GM13977 (cell line): ENCODE results near the gene RACK1.

Experiments
- DNase-seq: peaks from one replicate; pipeline ENCODE4 v3.0.0; 2012; ENCODE audit warnings: low spot score
- in situ Hi-C: fragments of 300-500 bp; cut with MboI; formaldehyde crosslinking; loops from one replicate; pipeline ENCODE4 v1.12.0; 2022; ENCODE audit warnings: low sequenced_read_pairs, low pct_unique_long_range_greater_than_20kb, mixed read lengths, inconsistent platforms; ENCODE audit not compliant: unreplicated experiment
- TF ChIP-seq, protein P1 (sequence below): IDR thresholded peaks from 2 replicates; pipeline ENCODE4 v1.5.1; 2012; ENCODE audit warnings: mild to moderate bottlenecking, control low read depth; ENCODE audit not compliant: insufficient read depth; ENCODE audit errors: extremely low read depth, missing control alignments

Gene RACK1

DNA sequence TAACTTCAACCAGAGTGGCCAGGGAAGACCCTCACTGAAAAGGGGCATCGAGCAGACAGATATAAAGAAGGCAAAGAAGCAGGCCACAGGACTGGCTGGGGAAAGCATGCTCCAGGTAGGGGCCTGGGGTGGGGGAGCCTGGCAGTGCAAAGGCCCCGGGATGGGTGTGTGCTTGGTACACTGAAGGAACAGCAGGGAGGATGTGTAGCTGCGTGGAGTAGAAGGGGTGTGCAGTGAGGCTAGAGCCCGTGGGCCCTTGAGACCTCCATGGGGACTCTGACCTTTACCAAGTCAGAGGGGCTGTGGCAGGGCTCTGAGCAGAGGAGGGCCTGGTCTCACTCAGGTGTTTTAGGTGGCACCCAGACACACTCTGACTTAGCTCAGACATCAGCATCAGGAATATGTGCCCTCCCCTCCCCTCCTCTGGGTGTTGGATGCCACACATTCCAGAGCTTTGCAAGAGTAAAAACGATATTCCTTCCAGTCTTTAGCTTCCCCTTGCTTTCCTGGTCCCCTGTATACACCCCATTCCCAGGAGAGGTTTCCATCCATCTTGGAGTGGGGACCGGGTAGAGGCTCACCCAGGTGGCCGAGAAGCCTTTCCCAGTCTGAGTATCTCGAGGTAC, 46.3 kb downstream of the RACK1 start:
- no peak for DNase-seq
- TF ChIP-seq, protein P1, sequence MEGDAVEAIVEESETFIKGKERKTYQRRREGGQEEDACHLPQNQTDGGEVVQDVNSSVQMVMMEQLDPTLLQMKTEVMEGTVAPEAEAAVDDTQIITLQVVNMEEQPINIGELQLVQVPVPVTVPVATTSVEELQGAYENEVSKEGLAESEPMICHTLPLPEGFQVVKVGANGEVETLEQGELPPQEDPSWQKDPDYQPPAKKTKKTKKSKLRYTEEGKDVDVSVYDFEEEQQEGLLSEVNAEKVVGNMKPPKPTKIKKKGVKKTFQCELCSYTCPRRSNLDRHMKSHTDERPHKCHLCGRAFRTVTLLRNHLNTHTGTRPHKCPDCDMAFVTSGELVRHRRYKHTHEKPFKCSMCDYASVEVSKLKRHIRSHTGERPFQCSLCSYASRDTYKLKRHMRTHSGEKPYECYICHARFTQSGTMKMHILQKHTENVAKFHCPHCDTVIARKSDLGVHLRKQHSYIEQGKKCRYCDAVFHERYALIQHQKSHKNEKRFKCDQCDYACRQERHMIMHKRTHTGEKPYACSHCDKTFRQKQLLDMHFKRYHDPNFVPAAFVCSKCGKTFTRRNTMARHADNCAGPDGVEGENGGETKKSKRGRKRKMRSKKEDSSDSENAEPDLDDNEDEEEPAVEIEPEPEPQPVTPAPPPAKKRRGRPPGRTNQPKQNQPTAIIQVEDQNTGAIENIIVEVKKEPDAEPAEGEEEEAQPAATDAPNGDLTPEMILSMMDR: no peak
- in situ Hi-C loops: no loop called here

DNA sequence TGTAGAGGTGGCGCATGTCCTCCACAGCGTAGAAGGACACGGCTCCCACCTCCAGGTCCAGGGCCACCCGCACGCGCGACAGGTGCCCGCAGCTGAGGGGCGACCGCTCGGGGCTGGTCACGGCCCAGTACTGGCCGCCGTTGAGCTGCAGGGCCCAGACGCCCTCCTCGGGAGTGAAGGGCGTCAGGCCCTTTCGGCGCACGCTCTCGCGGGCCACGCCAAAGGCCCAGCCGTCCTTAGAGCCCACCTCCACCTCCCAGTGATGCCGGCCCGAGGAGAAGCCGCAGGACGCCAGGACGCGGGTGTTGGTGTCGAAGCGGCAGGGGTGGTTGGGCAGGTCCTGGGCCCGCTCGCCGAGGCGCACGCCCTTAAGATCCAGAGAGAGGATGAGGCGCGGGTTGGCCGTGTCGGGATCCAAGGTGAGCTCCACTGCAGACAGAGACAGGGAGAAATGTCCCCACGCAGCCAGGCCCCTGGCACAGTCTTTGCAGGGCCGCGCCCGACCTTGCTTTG, 48.4 kb downstream of the RACK1 start:
- DNase-seq: no peak
- in situ Hi-C loops: no loop called here
- TF ChIP-seq, protein P1: no peak

DNA sequence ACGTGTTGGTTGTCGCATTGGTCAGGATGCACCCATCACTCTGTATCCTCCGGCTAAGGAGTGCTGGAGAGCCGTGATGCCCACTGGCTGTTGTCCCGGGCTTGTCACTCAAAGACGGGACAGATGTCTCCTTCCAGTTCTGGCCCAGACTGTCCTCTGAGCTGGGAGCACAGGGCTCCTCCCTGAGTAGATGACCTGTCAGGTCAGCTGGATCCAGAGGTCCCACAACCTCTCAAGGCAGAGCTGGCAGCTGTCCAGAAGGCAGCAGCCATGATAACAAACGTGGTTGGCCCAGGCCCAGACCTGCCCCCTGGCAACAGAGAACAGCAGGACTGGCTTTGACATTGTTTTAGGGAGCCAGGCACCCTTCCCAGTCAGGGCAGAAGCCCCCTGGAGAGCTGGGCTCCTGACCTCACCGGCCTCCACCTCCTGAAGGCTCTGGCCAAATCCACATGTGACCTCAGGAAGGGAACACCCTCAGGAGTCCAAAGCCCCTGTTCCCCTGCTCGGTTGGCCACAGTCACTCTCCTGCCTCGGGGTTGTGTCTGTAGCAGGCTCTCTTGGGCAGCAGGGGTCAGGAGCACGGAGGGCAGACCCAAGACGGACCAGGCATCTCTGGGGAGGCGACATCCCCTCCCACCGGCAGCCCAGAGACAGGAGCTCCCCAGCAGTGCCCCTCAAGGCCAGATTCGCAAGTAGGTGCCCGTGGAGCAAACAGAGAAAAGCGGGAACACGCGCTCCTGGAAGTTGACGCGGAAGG, 49.0 kb downstream of the RACK1 start:
- in situ Hi-C loops: no loop called here
- no peak for DNase-seq
- TF ChIP-seq, protein P1: no peak

DNA sequence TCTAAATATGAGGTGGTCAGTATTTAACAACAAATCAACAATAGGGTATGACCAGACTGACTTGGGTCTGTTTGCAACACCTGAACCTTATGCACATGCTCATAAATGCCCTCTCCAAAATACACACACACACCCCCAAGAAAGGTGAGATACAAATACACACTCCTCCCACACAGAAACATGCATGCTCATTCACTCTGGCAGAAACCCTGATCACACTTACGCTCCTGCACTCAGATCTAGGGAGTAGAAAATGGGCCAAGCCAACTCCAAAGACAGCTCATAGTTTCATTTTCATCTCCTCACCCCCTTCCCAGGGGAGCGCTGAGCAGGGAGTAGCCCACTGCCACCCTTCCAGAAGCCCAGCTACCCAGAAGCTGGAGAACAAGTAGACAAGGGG, 50.0 kb downstream of the RACK1 start:
- in situ Hi-C loops: no loop called here
- no peak for DNase-seq
- TF ChIP-seq, protein P1: no peak

DNA sequence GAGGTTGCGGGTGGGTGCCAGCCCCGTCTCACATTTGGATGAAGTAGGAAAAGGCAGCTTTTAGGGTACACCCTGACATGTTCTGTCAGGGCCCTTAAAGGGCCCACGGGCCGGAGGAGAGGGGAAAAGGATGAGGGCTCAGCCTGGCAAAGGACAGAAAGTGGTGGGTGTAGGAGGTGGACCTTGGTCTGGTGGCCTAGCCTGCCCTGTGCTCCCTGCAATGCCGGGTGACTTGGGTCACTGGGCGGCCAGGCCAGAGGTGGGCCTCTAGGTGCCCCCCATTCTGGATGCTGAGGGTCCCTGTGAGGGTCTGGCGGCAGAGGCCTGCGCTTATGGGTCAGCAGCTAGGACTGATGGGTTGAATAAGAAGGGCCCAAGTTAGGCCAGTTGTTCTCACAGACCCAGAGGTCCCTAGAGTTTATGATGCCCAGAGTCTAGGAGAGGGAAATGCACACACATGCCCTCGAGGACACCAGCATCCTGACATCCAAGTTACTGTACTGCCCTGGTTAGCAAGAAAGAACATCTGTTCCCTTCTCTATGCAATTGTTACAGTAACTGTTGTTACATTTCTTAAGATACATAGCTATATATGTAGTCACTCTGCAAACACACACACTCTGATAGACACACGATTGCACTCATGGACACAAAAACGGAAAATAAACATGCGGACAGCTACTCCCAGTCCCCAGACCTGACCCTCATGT, 51.2 kb downstream of the RACK1 start:
- no peak for DNase-seq
- in situ Hi-C loops: no loop called here
- TF ChIP-seq, protein P1: no peak

DNA sequence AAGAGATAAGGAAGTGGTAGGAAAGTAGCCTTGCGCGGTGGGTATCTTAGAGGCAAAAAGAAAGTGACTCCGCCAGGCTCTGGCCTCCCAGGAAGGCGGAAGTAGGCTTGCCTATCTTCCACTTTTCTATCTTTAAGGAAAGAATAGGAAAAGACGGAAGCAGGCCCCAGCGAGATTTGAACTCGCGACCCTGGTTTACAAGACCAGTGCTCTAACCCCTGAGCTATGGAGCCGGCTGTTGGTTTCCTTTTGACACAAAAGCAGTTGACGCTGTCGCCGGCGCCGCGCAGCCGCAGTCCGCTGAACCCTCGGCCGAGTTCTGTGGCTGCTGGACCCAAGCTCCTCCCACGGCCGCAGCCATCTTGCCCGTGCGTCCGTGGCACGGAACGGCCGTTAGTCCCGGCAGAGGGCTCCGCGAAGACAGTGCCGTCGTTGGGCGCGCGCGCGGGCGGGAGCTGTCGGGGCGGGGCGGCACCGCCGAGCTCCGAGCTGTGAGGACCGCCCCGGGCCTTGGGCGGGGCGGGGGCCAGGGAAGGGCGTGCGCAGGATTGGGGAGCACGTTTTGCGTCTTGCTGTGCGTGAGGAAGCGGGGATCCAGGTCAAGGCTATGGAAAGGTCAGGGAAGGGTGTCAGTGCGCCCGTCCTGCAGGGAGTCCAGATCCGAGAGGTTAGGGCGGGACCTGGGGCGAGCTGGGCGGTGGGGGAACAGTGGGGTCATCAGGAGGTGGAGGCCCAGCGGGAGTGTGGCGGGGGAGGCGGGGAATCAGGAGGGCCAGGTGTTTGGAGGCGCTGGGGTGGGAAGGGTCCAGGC, 52.0 kb downstream of the RACK1 start:
- in situ Hi-C loops: no loop called here

More for the DNA sequence above, 52.0 kb downstream of the RACK1 start:
- TF ChIP-seq, protein P1: peak; percentile 18
- peak; percentile 96 for DNase-seq
